H1 (cell line): ENCODE measurements around the gene CCNH. TPM values are rescaled to one million over a fixed set of nuclear protein-coding genes. Genes with fewer than 3 reads are reported as not detected.

Source experiments
- CTCF ChIA-PET: fragments of 300-600 bp; sonication (Branson Sonifier 250); formaldehyde crosslinking; loops from one replicate; lab custom pipeline; 2021; ENCODE audit not compliant: partially characterized antibody; lab: Charles Lee
- POLR2A ChIA-PET: fragments of 300-600 bp; sonication (Branson Sonifier 250); formaldehyde crosslinking; loops from one replicate; lab custom pipeline; 2021; ENCODE audit warnings: inconsistent platforms; ENCODE audit not compliant: partially characterized antibody; lab: Charles Lee
- DNase-seq, 2 experiments: peaks; one replicate each; pipeline versions ENCODE4 v3.0.0 to v3.0.0-alpha.2; 2010 to 2022; ENCODE audit warnings: low spot score in 2 of 2, low read depth in 1 of 2, mixed read lengths in 1 of 2
- FAIRE-seq: peaks from 2 replicates; lab custom pipeline; 2011; peaks lifted over from hg19 to GRCh38; lab: Jason Lieb, UNC
- H2AFZ ChIP-seq: 2 replicates; pipeline ENCODE4 v1.8.1; 2012; ENCODE audit warnings: low read length, inconsistent platforms
- H2AK5ac ChIP-seq: 2 replicates; pipeline ENCODE4 v1.6.1; 2013; ENCODE audit warnings: low read depth, low read length
- H2BK120ac ChIP-seq: replicated peaks from 2 replicates; pipeline ENCODE3; 2013; ENCODE audit warnings: low read depth, low read length, inconsistent platforms
- H2BK12ac ChIP-seq: 2 replicates; pipeline ENCODE4 v1.6.1; 2013; ENCODE audit warnings: low read depth, low read length
- H2BK15ac ChIP-seq: 2 replicates; pipeline ENCODE4 v1.6.1; 2013; ENCODE audit warnings: low read length
- H2BK20ac ChIP-seq: 2 replicates; pipeline ENCODE4 v1.6.1; 2013; ENCODE audit warnings: low read length
- H2BK5ac ChIP-seq: 2 replicates; pipeline ENCODE4 v1.6.1; 2013; ENCODE audit warnings: low read depth, low read length
- H3K14ac ChIP-seq: 2 replicates; pipeline ENCODE4 v1.6.1; 2013; ENCODE audit warnings: inconsistent platforms; ENCODE audit not compliant: insufficient read length
- H3K18ac ChIP-seq: 2 replicates; pipeline ENCODE4 v1.6.1; 2013; ENCODE audit warnings: low read length; ENCODE audit errors: extremely low read depth
- H3K23ac ChIP-seq: 2 replicates; pipeline ENCODE4 v1.6.1; 2013; ENCODE audit warnings: inconsistent platforms; ENCODE audit not compliant: insufficient read length
- H3K23me2 ChIP-seq: 2 replicates; pipeline ENCODE4 v1.6.1; 2013; ENCODE audit warnings: low read depth, low read length
- H3K27ac ChIP-seq: 2 replicates; pipeline ENCODE4 v1.6.1; 2011; ENCODE audit warnings: low read depth, low read length, inconsistent platforms
- H3K27me3 ChIP-seq, 4 experiments: replicated peaks in 1 of 4; 1 replicate in 1 of 4; 2 replicates in 3 of 4; pipeline versions ENCODE4 v1.6.1 to v1.8.1; 2011 to 2013; ENCODE audit warnings: low read length in 3 of 4, mild to moderate bottlenecking in 3 of 4, inconsistent platforms in 2 of 4, mixed read lengths in 2 of 4, moderate library complexity in 1 of 4; ENCODE audit not compliant: control insufficient read depth in 3 of 4, insufficient read depth in 3 of 4; ENCODE audit errors: extremely low read depth in 1 of 4
- H3K36me3 ChIP-seq, 4 experiments: 2 replicates each; pipeline versions ENCODE4 v1.6.1 to v1.8.1; 2011 to 2013; ENCODE audit warnings: mild to moderate bottlenecking in 4 of 4, low read length in 3 of 4, moderate library complexity in 2 of 4, control low read depth in 1 of 4, inconsistent platforms in 1 of 4; ENCODE audit not compliant: insufficient read depth in 4 of 4, control insufficient read depth in 2 of 4
- H3K4ac ChIP-seq: replicated peaks from 2 replicates; pipeline ENCODE3; 2013; ENCODE audit warnings: low read length, low read depth, mixed read lengths, inconsistent platforms; ENCODE audit not compliant: insufficient read length
- H3K4me1 ChIP-seq, 4 experiments: replicated peaks in 1 of 4; 1 replicate in 1 of 4; 2 replicates in 3 of 4; pipeline versions ENCODE4 v1.6.1 to v1.8.1; 2011 to 2013; ENCODE audit warnings: low read length in 3 of 4, inconsistent platforms in 2 of 4, mixed read lengths in 1 of 4; ENCODE audit not compliant: insufficient read depth in 4 of 4, control insufficient read depth in 3 of 4
- H3K4me2 ChIP-seq, 2 experiments: 2 replicates each; pipeline versions ENCODE4 v1.6.1 to v1.8.1; 2011 to 2013; ENCODE audit warnings: low read depth in 2 of 2, low read length in 2 of 2, control low read depth in 1 of 2, inconsistent platforms in 1 of 2, mild to moderate bottlenecking in 1 of 2; ENCODE audit not compliant: insufficient read depth in 1 of 2
- H3K4me3 ChIP-seq, 4 experiments: fragments of 200-600, 300-600 bp in 1 of 4; sonication (generic), shearing (Covaris generic), sonication (Bioruptor Twin) in 1 of 4; 2 replicates each; pipeline versions ENCODE4 v1.5.1 to v1.8.1; 2011 to 2016; ENCODE audit warnings: low read length in 4 of 4, low read depth in 3 of 4, control low read depth in 2 of 4, inconsistent platforms in 2 of 4, mild to moderate bottlenecking in 2 of 4, mixed read lengths in 1 of 4, moderate library complexity in 1 of 4; ENCODE audit not compliant: insufficient read depth in 2 of 4; ENCODE audit errors: extremely low read depth in 1 of 4
- H3K56ac ChIP-seq: replicated peaks from 2 replicates; pipeline ENCODE3; 2013; ENCODE audit warnings: low read depth, mild to moderate bottlenecking, mixed read lengths, low read length, inconsistent platforms; ENCODE audit not compliant: insufficient read length
- H3K79me1 ChIP-seq: 2 replicates; pipeline ENCODE4 v1.6.1; 2013; ENCODE audit warnings: low read depth, low read length, control low read depth
- H3K79me2 ChIP-seq, 2 experiments: 2 replicates each; pipeline versions ENCODE4 v1.6.1 to v1.8.1; 2012 to 2013; ENCODE audit warnings: low read length in 2 of 2, mild to moderate bottlenecking in 2 of 2, inconsistent platforms in 1 of 2; ENCODE audit not compliant: insufficient read depth in 2 of 2, control insufficient read depth in 1 of 2
- H3K9ac ChIP-seq, 4 experiments: replicated peaks in 1 of 4; 1 replicate in 1 of 4; 2 replicates in 3 of 4; pipeline versions ENCODE4 v1.6.1 to v1.8.1; 2011 to 2013; ENCODE audit warnings: low read depth in 3 of 4, low read length in 3 of 4, control low read depth in 2 of 4, mild to moderate bottlenecking in 2 of 4, moderate library complexity in 2 of 4, inconsistent platforms in 1 of 4; ENCODE audit errors: extremely low read depth in 1 of 4
- H3K9me3 ChIP-seq, 2 experiments: 2 replicates each; pipeline versions ENCODE4 v1.6.1 to v1.8.1; 2012 to 2013; ENCODE audit warnings: mild to moderate bottlenecking in 2 of 2, moderate library complexity in 2 of 2, control low read depth in 1 of 2, inconsistent platforms in 1 of 2, low read depth in 1 of 2, low read length in 1 of 2, mixed read lengths in 1 of 2; ENCODE audit not compliant: insufficient read depth in 2 of 2
- H4K20me1 ChIP-seq, 2 experiments: replicated peaks in 1 of 2; 2 replicates each; pipeline versions ENCODE3 to v1.8.1; 2011 to 2013; ENCODE audit warnings: inconsistent platforms in 2 of 2, low read length in 2 of 2, mild to moderate bottlenecking in 1 of 2; ENCODE audit not compliant: insufficient read depth in 2 of 2, control insufficient read depth in 1 of 2
- H4K5ac ChIP-seq: 2 replicates; pipeline ENCODE4 v1.6.1; 2013; ENCODE audit warnings: low read length, low read depth, mixed read lengths, inconsistent platforms; ENCODE audit not compliant: insufficient read length
- H4K8ac ChIP-seq: 2 replicates; pipeline ENCODE4 v1.8.0; 2013; ENCODE audit warnings: mild to moderate bottlenecking, moderate library complexity, low read length, inconsistent platforms; ENCODE audit not compliant: insufficient read depth; ENCODE audit errors: extremely low read depth
- H4K91ac ChIP-seq: replicated peaks from 2 replicates; pipeline ENCODE3; 2013; ENCODE audit warnings: low read length, mixed read lengths, inconsistent platforms; ENCODE audit not compliant: insufficient read length
- BCL11A ChIP-seq, 2 experiments: IDR thresholded peaks; one replicate each; pipeline ENCODE4 v1.6.1; 2011; ENCODE audit warnings: low read depth in 2 of 2, low read length in 2 of 2, mild to moderate bottlenecking in 2 of 2
- CBX5 ChIP-seq: fragments of 300-800, 300-1000 bp; sonication (generic); IDR thresholded peaks from 2 replicates; pipeline ENCODE4 v1.7.1; 2016; ENCODE audit warnings: antibody characterized with exemption, low read length, low read depth
- GTF2F1 ChIP-seq: IDR thresholded peaks from 2 replicates; pipeline ENCODE4 v1.6.1; 2012; ENCODE audit warnings: low read depth, low read length, improper control_type of control experiment, borderline replicate concordance
- RBBP5 ChIP-seq: IDR thresholded peaks from 2 replicates; pipeline ENCODE4 v1.7.1; 2012; ENCODE audit warnings: low read depth, mild to moderate bottlenecking, inconsistent platforms, low read length, moderate library complexity, borderline replicate concordance
- RXRA ChIP-seq: IDR thresholded peaks from 2 replicates; pipeline ENCODE4 v1.6.1; 2011; ENCODE audit warnings: low read depth, mild to moderate bottlenecking, low read length, moderate library complexity; ENCODE audit not compliant: insufficient read depth
- SAP30 ChIP-seq: fragments of 300-600 bp; sonication (generic); IDR thresholded peaks from 2 replicates; pipeline ENCODE4 v1.7.1; 2012; ENCODE audit warnings: low read length, moderate library complexity, mild to moderate bottlenecking, inconsistent platforms; ENCODE audit not compliant: insufficient read depth, insufficient replicate concordance
- SP4 ChIP-seq: IDR thresholded peaks from 2 replicates; pipeline ENCODE4 v1.6.1; 2012; ENCODE audit warnings: low read length, inconsistent platforms
- WGBS, 2 experiments: shearing (Covaris generic) in 1 of 2; methylation state at CpG; one replicate each; pipeline versions ENCODE4 v1.1.6 to v1.1.7; 2013 to 2015; ENCODE audit warnings: low lambda C conversion rate in 2 of 2, mixed read lengths in 2 of 2, inconsistent platforms in 1 of 2, low coverage in 1 of 2, missing lambda C conversion rate in 1 of 2; ENCODE audit not compliant: insufficient replicate concordance in 2 of 2, insufficient coverage in 1 of 2, insufficient read length in 1 of 2; ENCODE audit errors: extremely low coverage in 1 of 2, missing lambda C conversion rate in 1 of 2; 5-methylcytosine and 5-hydroxymethylcytosine counted together
- polyA plus RNA-seq, 7 experiments: library from polyadenylated mRNA; depleted of rRNA in 3 of 7; stranded (reverse) in 5 of 7; unstranded in 2 of 7; fragments of >200 nt in 5 of 7; fragments of 200-250 nt in 2 of 7; gene quantifications; 1 replicate in 5 of 7; 2 replicates in 1 of 7; 4 replicates in 1 of 7; pipeline versions ENCODE4 v1.2.1 to v1.2.3, GENCODE V29; 2011 to 2013; ENCODE audit warnings: missing spikeins in 2 of 7, mixed read lengths in 2 of 7
- total RNA-seq: library from RNA; stranded (reverse); fragmentation: NEBNext Ultra II Directional; extraction: Animal tissue kit (Norgen Biotek cat#: 25700); gene quantifications from 2 replicates; pipeline ENCODE4 v1.2.1, GENCODE V29; 2021
- TF ChIP-seq, protein P1 (sequence below): IDR thresholded peaks from 2 replicates; pipeline ENCODE4 v1.6.1; 2011; ENCODE audit warnings: low read depth, mild to moderate bottlenecking, low read length; ENCODE audit not compliant: insufficient read depth

CCNH gene
- total and polyA plus RNA-seq, 2 of the 8 experiments (the other 6 are each of a cell fraction or from before 2014, with no cell fraction given): 38.2 to 41.8 TPM

DNA sequence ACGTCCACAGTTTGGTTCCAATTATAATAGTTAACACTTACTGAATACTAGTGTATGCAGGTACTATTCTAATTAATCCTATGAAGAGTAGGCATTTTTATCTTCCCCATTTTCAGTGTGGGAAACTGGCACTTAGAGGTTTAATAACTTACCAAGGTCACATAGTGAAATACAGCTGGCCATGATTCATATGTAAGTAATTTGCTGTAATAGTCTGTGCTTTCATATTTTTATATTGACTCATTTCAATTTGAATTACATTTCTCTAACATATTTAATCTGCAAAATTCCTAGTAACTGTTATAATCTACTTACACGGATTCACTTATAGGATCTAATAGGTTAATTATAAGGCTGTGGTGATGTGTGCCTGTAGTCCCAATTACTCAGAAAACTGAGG lies 19.4 kb downstream of the CCNH start:
- no peak overlapping the region for H4K8ac ChIP-seq
- DNase-seq: no peak
- H3K4me2 ChIP-seq: no peak overlapping the region
- H3K4me1 ChIP-seq: no peaks in the 10 kb centered on the region
- FAIRE-seq: no peak
- no peak overlapping the region for H3K18ac ChIP-seq
- H3K9ac ChIP-seq: no peak overlapping the region
- H3K23me2 ChIP-seq: no peaks in the 10 kb centered on the region
- ChIA-PET POLR2A (no interaction called here), CTCF (interaction anchor here (1.3 kb wide), 1 partner anchor 10 kb away, joined by 3 read pairs; no protein-coding TSS in a partner anchor)
- H3K27ac ChIP-seq: no peak overlapping the region
- H2BK15ac ChIP-seq: no peak overlapping the region
- peaks cover 13 to 90% (median 62%) of the 10 kb centered on the region in 4 experiments for H3K36me3 ChIP-seq
- H3K14ac ChIP-seq: no peak overlapping the region
- H3K56ac ChIP-seq: no peak overlapping the region
- no peak overlapping the region for H4K5ac ChIP-seq
- H3K4me3 ChIP-seq: no peak overlapping the region
- peaks cover 0 to 3% of the 10 kb centered on the region in 2 experiments for H4K20me1 ChIP-seq
- no peak overlapping the region for H3K4ac ChIP-seq
- no peaks in the 10 kb centered on the region for H3K79me1 ChIP-seq
- no peak overlapping the region for H3K23ac ChIP-seq
- H2AFZ ChIP-seq: no peak overlapping the region
- no peak overlapping the region for H4K91ac ChIP-seq
- no peaks in the 10 kb centered on the region for H3K27me3 ChIP-seq
- H2BK120ac ChIP-seq: no peak overlapping the region
- no peak overlapping the region for H2BK5ac ChIP-seq
- no peaks in the 10 kb centered on the region for H3K9me3 ChIP-seq
- no peak overlapping the region for H2BK20ac ChIP-seq
- TF ChIP-seq RXRA (no peak), SAP30 (no peak), CBX5 (no peak), BCL11A (IDR thresholded peaks at IDR 0.05; ENCODE audit: low read depth in 2 of 2, low read length in 2 of 2) (no peak), RBBP5 (no peak), SP4 (no peak), GTF2F1 (no peak)
- TF ChIP-seq, protein P1, sequence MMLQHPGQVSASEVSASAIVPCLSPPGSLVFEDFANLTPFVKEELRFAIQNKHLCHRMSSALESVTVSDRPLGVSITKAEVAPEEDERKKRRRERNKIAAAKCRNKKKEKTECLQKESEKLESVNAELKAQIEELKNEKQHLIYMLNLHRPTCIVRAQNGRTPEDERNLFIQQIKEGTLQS: no peak
- no peaks in the 10 kb centered on the region for H3K79me2 ChIP-seq
- WGBS, 2 experiments: 89% methylated on average over 2 of the region's 2 CpGs; no CpG with 5 or more reads in 1 of the 2 experiments
- H2BK12ac ChIP-seq: no peak overlapping the region
- H2AK5ac ChIP-seq: no peak overlapping the region
